22Rv1 (cell line): Measurements from ENCODE around the gene C16orf89.

Source experiments
- ZFX ChIP-seq: fragments of 450-650 bp; IDR thresholded peaks from 2 replicates; pipeline ENCODE4 v1.6.1; 2017; ENCODE audit warnings: antibody characterized with exemption, borderline replicate concordance
- TF ChIP-seq, protein P1 (sequence below): fragments of 450-650 bp; IDR thresholded peaks from 2 replicates; pipeline ENCODE4 v1.5.1; 2017; ENCODE audit warnings: mild to moderate bottlenecking

DNA sequence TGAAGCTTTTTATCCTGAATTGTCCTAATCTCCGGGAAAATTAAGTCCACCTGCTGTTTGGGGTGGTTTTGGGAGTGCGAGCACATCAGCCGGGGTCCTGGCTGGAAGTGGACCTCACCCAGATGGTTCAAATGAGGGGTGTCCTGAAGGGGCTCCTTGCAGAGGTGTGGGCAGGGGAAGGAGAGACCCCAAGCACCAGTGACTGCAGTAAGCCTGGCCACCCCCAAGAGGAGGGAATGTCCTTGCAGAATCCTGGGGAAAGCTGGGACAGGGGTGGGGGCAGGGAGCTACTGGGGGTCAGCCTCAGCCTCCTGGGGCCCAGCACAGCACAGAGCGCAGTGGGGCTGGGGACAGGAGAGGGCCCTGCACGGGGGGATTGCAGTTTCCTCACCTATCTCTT is 61.4 kb downstream of the C16orf89 start:
- TF ChIP-seq, protein P1, sequence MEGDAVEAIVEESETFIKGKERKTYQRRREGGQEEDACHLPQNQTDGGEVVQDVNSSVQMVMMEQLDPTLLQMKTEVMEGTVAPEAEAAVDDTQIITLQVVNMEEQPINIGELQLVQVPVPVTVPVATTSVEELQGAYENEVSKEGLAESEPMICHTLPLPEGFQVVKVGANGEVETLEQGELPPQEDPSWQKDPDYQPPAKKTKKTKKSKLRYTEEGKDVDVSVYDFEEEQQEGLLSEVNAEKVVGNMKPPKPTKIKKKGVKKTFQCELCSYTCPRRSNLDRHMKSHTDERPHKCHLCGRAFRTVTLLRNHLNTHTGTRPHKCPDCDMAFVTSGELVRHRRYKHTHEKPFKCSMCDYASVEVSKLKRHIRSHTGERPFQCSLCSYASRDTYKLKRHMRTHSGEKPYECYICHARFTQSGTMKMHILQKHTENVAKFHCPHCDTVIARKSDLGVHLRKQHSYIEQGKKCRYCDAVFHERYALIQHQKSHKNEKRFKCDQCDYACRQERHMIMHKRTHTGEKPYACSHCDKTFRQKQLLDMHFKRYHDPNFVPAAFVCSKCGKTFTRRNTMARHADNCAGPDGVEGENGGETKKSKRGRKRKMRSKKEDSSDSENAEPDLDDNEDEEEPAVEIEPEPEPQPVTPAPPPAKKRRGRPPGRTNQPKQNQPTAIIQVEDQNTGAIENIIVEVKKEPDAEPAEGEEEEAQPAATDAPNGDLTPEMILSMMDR = no peak
- no peak for TF ChIP-seq ZFX
